HG02798 (cell line): ENCODE measurements around the gene TMEM132A.

Experiments
- ATAC-seq: cut with Tn5 transposase; IDR thresholded peaks from one replicate; pipeline ENCODE4 v1.9.1; 2021; ENCODE audit warnings: mild to moderate bottlenecking; ENCODE audit not compliant: unreplicated experiment, poor library complexity

Gene TMEM132A

GRCh38 chr11:60919320-60919719 lies 4.9 kb upstream of the TMEM132A start:
- ATAC-seq, result no peak

GRCh38 chr11:60919956-60920355 lies 4.3 kb upstream of the TMEM132A start:
- no peak for ATAC-seq

- ATAC-seq, result no peak
These were observed 3.0 kb upstream of the TMEM132A start for GRCh38 chr11:60921259-60921658.

GRCh38 chr11:60921777-60922335 lies 2.4 kb upstream of the TMEM132A start:
- ATAC-seq, result no peak

- no peak for ATAC-seq
These were observed 1.4 kb upstream of the TMEM132A start for GRCh38 chr11:60922906-60923305.

- ATAC-seq, result no peak
These were observed 934 bp upstream of the TMEM132A start for GRCh38 chr11:60923326-60923725.

- ATAC-seq, result no peak
These were observed 505 bp upstream of the TMEM132A start for GRCh38 chr11:60923800-60924109.

- ATAC-seq, result no peak
These were observed 920 bp downstream of the TMEM132A start for GRCh38 chr11:60924906-60925853.

- no peak for ATAC-seq
These were observed 1.6 kb downstream of the TMEM132A start for GRCh38 chr11:60925868-60926267.

- ATAC-seq, result no peak
These were observed 2.2 kb downstream of the TMEM132A start for GRCh38 chr11:60926500-60926899.

GRCh38 chr11:60927061-60927592 lies 2.9 kb downstream of the TMEM132A start:
- ATAC-seq, result no peak

GRCh38 chr11:60927600-60927999 lies 3.3 kb downstream of the TMEM132A start:
- ATAC-seq, result no peak

- ATAC-seq, result no peak
These were observed 4.3 kb downstream of the TMEM132A start for GRCh38 chr11:60928563-60929001.

GRCh38 chr11:60929764-60930163 lies 5.5 kb downstream of the TMEM132A start:
- ATAC-seq, result no peak

GRCh38 chr11:60930394-60930793 lies 6.1 kb downstream of the TMEM132A start:
- no peak for ATAC-seq

- ATAC-seq, result no peak
These were observed 7.7 kb downstream of the TMEM132A start for GRCh38 chr11:60931917-60932316.

GRCh38 chr11:60932605-60933356 lies 8.5 kb downstream of the TMEM132A start:
- no peak for ATAC-seq

GRCh38 chr11:60933416-60934123 lies 9.3 kb downstream of the TMEM132A start:
- ATAC-seq, result no peak

- ATAC-seq, result no peak
These were observed 10.0 kb downstream of the TMEM132A start for GRCh38 chr11:60934124-60934789.
